Right ventricle myocardium inferior (tissue), 1 donor: ENCODE data around the gene ST6GALNAC5. TPM values are rescaled to one million over a fixed set of nuclear protein-coding genes. Genes with fewer than 3 reads are reported as not detected.
"Not testable (repeated sequence)": the region's sequence is repeated elsewhere in the genome, so short reads cannot be mapped to it uniquely, and the experiment has no call there.

Experiments used
- ATAC-seq: fragments of 200-7000 bp; cut with Tn5 transposase; one replicate; pipeline ENCODE4 v1.9.1; 2020; ENCODE audit warnings: mild to moderate bottlenecking, moderate library complexity
- DNase-seq: peaks from one replicate; pipeline ENCODE4 v3.0.0; 2021; ENCODE audit errors: missing footprints
- intact Hi-C: fragments of 100-400 bp; cut with DNase I; formaldehyde crosslinking; loops from one replicate; pipeline ENCODE4 v1.11.0; 2022
- long read RNA-seq: library from polyadenylated mRNA; unstranded; transcript quantifications from one replicate; pipeline ENCODE4 v2.0.0, GENCODE V29; 2021
- total RNA-seq: library from RNA; stranded (reverse); fragmentation: NEBNext Ultra II Directional; extraction: Animal tissue kit (Norgen Biotek cat#: 25700); gene quantifications from one replicate; pipeline ENCODE4 v1.2.1, GENCODE V29; 2021
- donor health status: DM: no; HTN: yes; CAD: no; lungs with severe emphysema.

Gene ST6GALNAC5
- total RNA-seq: 0.46 TPM
- long read RNA-seq: 0 reads

GRCh38 chr1:76867342-76868130 lies at the start of gene ST6GALNAC5:
Gene ST6GALNAC5, plus strand, starts transcription at chr1:76867480.
- intact Hi-C loops: no loop called here
- no peak for DNase-seq
- ATAC-seq: no peak

GRCh38 chr1:76820028-76820427 lies 47.3 kb upstream of the ST6GALNAC5 start:
- no peak for DNase-seq
- no peak for ATAC-seq
- intact Hi-C loops: no loop called here

GRCh38 chr1:76822961-76823360 lies 44.3 kb upstream of the ST6GALNAC5 start:
- DNase-seq, intact Hi-C loops, ATAC-seq: not testable (repeated sequence)

GRCh38 chr1:76824106-76824505 lies 43.2 kb upstream of the ST6GALNAC5 start:
- DNase-seq: no peak
- no peak for ATAC-seq
- intact Hi-C loops: no loop called here

GRCh38 chr1:76826072-76826845 lies 41.0 kb upstream of the ST6GALNAC5 start:
- DNase-seq (no peak), ATAC-seq (no peak)
- intact Hi-C loops: no loop called here

- DNase-seq (no peak), ATAC-seq (no peak)
- intact Hi-C loops: no loop called here
Measured at GRCh38 chr1:76827066-76827465, 40.2 kb upstream of the ST6GALNAC5 start.

GRCh38 chr1:76830373-76830772 lies 36.9 kb upstream of the ST6GALNAC5 start:
- no peak for ATAC-seq
- intact Hi-C loops: no loop called here
- DNase-seq: no peak

GRCh38 chr1:76832521-76832920 lies 34.8 kb upstream of the ST6GALNAC5 start:
- intact Hi-C loops: no loop called here
- ATAC-seq: no peak
- no peak for DNase-seq

GRCh38 chr1:76833151-76833550 lies 34.1 kb upstream of the ST6GALNAC5 start:
- ATAC-seq (no peak), DNase-seq (no peak)
- intact Hi-C loops: no loop called here

GRCh38 chr1:76833856-76834255 lies 33.4 kb upstream of the ST6GALNAC5 start:
- ATAC-seq (no peak), DNase-seq (no peak)
- intact Hi-C loops: no loop called here

GRCh38 chr1:76835203-76835602 lies 32.1 kb upstream of the ST6GALNAC5 start:
- DNase-seq: no peak
- ATAC-seq: no peak
- intact Hi-C loops: no loop called here

GRCh38 chr1:76840278-76840677 lies 27.0 kb upstream of the ST6GALNAC5 start:
- no peak for ATAC-seq
- no peak for DNase-seq
- intact Hi-C loops: no loop called here

GRCh38 chr1:76841460-76841859 lies 25.8 kb upstream of the ST6GALNAC5 start:
- ATAC-seq (no peak), DNase-seq (no peak)
- intact Hi-C loops: no loop called here

- DNase-seq (no peak), ATAC-seq (no peak)
- intact Hi-C loops: no loop called here
Measured at GRCh38 chr1:76843821-76844464, 23.3 kb upstream of the ST6GALNAC5 start.

GRCh38 chr1:76854255-76854654 lies 13.0 kb upstream of the ST6GALNAC5 start:
- DNase-seq: no peak
- intact Hi-C loops: no loop called here
- no peak for ATAC-seq

GRCh38 chr1:76856104-76856503 lies 11.2 kb upstream of the ST6GALNAC5 start:
- intact Hi-C loops: no loop called here
- no peak for ATAC-seq

GRCh38 chr1:76857138-76857537 lies 10.1 kb upstream of the ST6GALNAC5 start:
- no peak for ATAC-seq
- intact Hi-C loops: no loop called here

More at GRCh38 chr1:76856104-76856503, 11.2 kb upstream of the ST6GALNAC5 start:
- DNase-seq: no peak

GRCh38 chr1:76857973-76858372 lies 9.3 kb upstream of the ST6GALNAC5 start:
- intact Hi-C loops: no loop called here
- ATAC-seq: no peak
- DNase-seq: no peak

More at GRCh38 chr1:76857138-76857537, 10.1 kb upstream of the ST6GALNAC5 start:
- DNase-seq: no peak

- intact Hi-C loops: no loop called here
- ATAC-seq (no peak), DNase-seq (no peak)
Measured at GRCh38 chr1:76861149-76861548, 6.1 kb upstream of the ST6GALNAC5 start.

- ATAC-seq (no peak), DNase-seq (no peak)
- intact Hi-C loops: no loop called here
Measured at GRCh38 chr1:76862447-76862846, 4.8 kb upstream of the ST6GALNAC5 start.
